C4-2B (cell line): ENCODE measurements around the gene ABCF2.

Experiments
- ZFX ChIP-seq: fragments of 450-650 bp; IDR thresholded peaks from 2 replicates; pipeline ENCODE4 v1.6.1; 2017
- TF ChIP-seq, protein P1 (sequence below): fragments of 450-650 bp; conservative IDR thresholded peaks from 2 replicates; pipeline ENCODE4 v1.5.1; 2017; ENCODE audit warnings: mild to moderate bottlenecking

- TF ChIP-seq, protein P1, sequence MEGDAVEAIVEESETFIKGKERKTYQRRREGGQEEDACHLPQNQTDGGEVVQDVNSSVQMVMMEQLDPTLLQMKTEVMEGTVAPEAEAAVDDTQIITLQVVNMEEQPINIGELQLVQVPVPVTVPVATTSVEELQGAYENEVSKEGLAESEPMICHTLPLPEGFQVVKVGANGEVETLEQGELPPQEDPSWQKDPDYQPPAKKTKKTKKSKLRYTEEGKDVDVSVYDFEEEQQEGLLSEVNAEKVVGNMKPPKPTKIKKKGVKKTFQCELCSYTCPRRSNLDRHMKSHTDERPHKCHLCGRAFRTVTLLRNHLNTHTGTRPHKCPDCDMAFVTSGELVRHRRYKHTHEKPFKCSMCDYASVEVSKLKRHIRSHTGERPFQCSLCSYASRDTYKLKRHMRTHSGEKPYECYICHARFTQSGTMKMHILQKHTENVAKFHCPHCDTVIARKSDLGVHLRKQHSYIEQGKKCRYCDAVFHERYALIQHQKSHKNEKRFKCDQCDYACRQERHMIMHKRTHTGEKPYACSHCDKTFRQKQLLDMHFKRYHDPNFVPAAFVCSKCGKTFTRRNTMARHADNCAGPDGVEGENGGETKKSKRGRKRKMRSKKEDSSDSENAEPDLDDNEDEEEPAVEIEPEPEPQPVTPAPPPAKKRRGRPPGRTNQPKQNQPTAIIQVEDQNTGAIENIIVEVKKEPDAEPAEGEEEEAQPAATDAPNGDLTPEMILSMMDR = no peak
- no peak for TF ChIP-seq ZFX
Observed at GRCh38 chr7:151175047-151175792, 51.8 kb downstream of the ABCF2 start.
